SK-N-SH treated with all-trans-retinoic acid at 6 μM for 48 hours (cell line): ENCODE data around the gene MUC21.
"Not testable (repeated sequence)": the region's sequence is repeated elsewhere in the genome, so short reads cannot be mapped to it uniquely, and the experiment has no call there.

Experiments used
- ATAC-seq: fragments of 200-7000 bp; cut with Tn5 transposase; 3 replicates; pipeline ENCODE4 v1.9.1; 2020; ENCODE audit warnings: mild to moderate bottlenecking, moderate library complexity
- ARNTL ChIP-seq: fragments of 450-650 bp; formaldehyde crosslinking; IDR thresholded peaks from 2 replicates; pipeline ENCODE4 v1.5.0; 2020; ENCODE audit warnings: low read depth, mild to moderate bottlenecking, moderate library complexity, borderline replicate concordance
- BACH2 ChIP-seq: fragments of 250-450 bp; sonication (Bioruptor Pico); IDR thresholded peaks from 2 replicates; pipeline ENCODE4 v1.9.0; 2021; ENCODE audit warnings: mild to moderate bottlenecking, borderline replicate concordance
- CREB5 ChIP-seq: fragments of 250-450 bp; sonication (Bioruptor Pico); IDR thresholded peaks from 2 replicates; pipeline ENCODE4 v1.5.1; 2020; ENCODE audit warnings: low read depth, mild to moderate bottlenecking, moderate library complexity
- CSDC2 ChIP-seq: fragments of 250-450 bp; sonication (Bioruptor Pico); IDR thresholded peaks from 2 replicates; pipeline ENCODE4 v1.5.0; 2020; ENCODE audit warnings: mild to moderate bottlenecking, moderate library complexity
- ESRRG ChIP-seq: fragments of 250-450 bp; sonication (Bioruptor Pico); IDR thresholded peaks from 2 replicates; pipeline ENCODE4 v1.6.1; 2021; ENCODE audit warnings: mild to moderate bottlenecking
- ISL1 ChIP-seq: fragments of 250-450 bp; sonication (Bioruptor Pico); IDR thresholded peaks from 2 replicates; pipeline ENCODE4 v2.1.2; 2022; ENCODE audit warnings: mild to moderate bottlenecking, moderate library complexity
- OSR1 ChIP-seq: fragments of 250-450 bp; sonication (Bioruptor Pico); IDR thresholded peaks from 2 replicates; pipeline ENCODE4 v1.8.0; 2022; ENCODE audit warnings: moderate library complexity, mild to moderate bottlenecking, inconsistent platforms
- PPARA ChIP-seq: fragments of 250-450 bp; sonication (Bioruptor Pico); IDR thresholded peaks from 2 replicates; pipeline ENCODE4 v1.5.0; 2020; ENCODE audit warnings: mild to moderate bottlenecking, borderline replicate concordance
- RARB ChIP-seq: fragments of 250-450 bp; sonication (Bioruptor Pico); IDR thresholded peaks from 2 replicates; pipeline ENCODE4 v1.8.0; 2021; ENCODE audit warnings: mild to moderate bottlenecking, moderate library complexity
- SNAI2 ChIP-seq: fragments of 250-450 bp; sonication (Bioruptor Pico); IDR thresholded peaks from 2 replicates; pipeline ENCODE4 v1.5.0; 2020; ENCODE audit warnings: mild to moderate bottlenecking, moderate library complexity
- TCF4 ChIP-seq: fragments of 250-450 bp; sonication (Bioruptor Pico); IDR thresholded peaks from 2 replicates; pipeline ENCODE4 v1.8.0; 2021; ENCODE audit warnings: mild to moderate bottlenecking, moderate library complexity, borderline replicate concordance
- TOX ChIP-seq: fragments of 250-450 bp; sonication (Bioruptor Pico); IDR thresholded peaks from 2 replicates; pipeline ENCODE4 v1.8.0; 2021; ENCODE audit warnings: mild to moderate bottlenecking, moderate library complexity, borderline replicate concordance
- ZC3H10 ChIP-seq: fragments of 250-450 bp; sonication (Bioruptor Pico); IDR thresholded peaks from 2 replicates; pipeline ENCODE4 v1.5.1; 2021; ENCODE audit warnings: mild to moderate bottlenecking, moderate library complexity
- ZFP3 ChIP-seq: fragments of 250-450 bp; sonication (Bioruptor Pico); IDR thresholded peaks from 2 replicates; pipeline ENCODE4 v1.5.0; 2020; ENCODE audit warnings: mild to moderate bottlenecking, moderate library complexity
- ZFP30 ChIP-seq: fragments of 450-650 bp; formaldehyde crosslinking; IDR thresholded peaks from 2 replicates; pipeline ENCODE4 v1.5.0; 2022; ENCODE audit warnings: mild to moderate bottlenecking, moderate library complexity
- ZNF565 ChIP-seq: fragments of 450-650 bp; formaldehyde crosslinking; conservative IDR thresholded peaks from 2 replicates; pipeline ENCODE4 v1.5.0; 2020; ENCODE audit warnings: low read depth, mild to moderate bottlenecking, moderate library complexity
- ZNF70 ChIP-seq: fragments of 450-650 bp; formaldehyde crosslinking; IDR thresholded peaks from 2 replicates; pipeline ENCODE4 v1.5.0; 2020; ENCODE audit warnings: mild to moderate bottlenecking, moderate library complexity
- ZNF8 ChIP-seq: fragments of 450-650 bp; formaldehyde crosslinking; IDR thresholded peaks from 2 replicates; pipeline ENCODE4 v1.5.0; 2020; ENCODE audit warnings: mild to moderate bottlenecking, moderate library complexity
- TF ChIP-seq, protein P1 (sequence below): fragments of 250-450 bp; sonication (Bioruptor Pico); IDR thresholded peaks from 2 replicates; pipeline ENCODE4 v1.5.0; 2020; ENCODE audit warnings: mild to moderate bottlenecking, moderate library complexity
- TF ChIP-seq, protein P2 (sequence below): fragments of 250-450 bp; sonication (Bioruptor Pico); IDR thresholded peaks from 2 replicates; pipeline ENCODE4 v1.8.0; 2021; ENCODE audit warnings: low read depth, mild to moderate bottlenecking, moderate library complexity, borderline replicate concordance
- TF ChIP-seq, protein P3 (sequence below): fragments of 250-450 bp; sonication (Bioruptor Pico); IDR thresholded peaks from 2 replicates; pipeline ENCODE4 v1.8.0; 2020; ENCODE audit warnings: mild to moderate bottlenecking, moderate library complexity, borderline replicate concordance

The MUC21 gene

GRCh38 chr6:31020631-31021255, 37.2 kb downstream of the MUC21 start:
- peak; percentile 42 for ATAC-seq

DNA sequence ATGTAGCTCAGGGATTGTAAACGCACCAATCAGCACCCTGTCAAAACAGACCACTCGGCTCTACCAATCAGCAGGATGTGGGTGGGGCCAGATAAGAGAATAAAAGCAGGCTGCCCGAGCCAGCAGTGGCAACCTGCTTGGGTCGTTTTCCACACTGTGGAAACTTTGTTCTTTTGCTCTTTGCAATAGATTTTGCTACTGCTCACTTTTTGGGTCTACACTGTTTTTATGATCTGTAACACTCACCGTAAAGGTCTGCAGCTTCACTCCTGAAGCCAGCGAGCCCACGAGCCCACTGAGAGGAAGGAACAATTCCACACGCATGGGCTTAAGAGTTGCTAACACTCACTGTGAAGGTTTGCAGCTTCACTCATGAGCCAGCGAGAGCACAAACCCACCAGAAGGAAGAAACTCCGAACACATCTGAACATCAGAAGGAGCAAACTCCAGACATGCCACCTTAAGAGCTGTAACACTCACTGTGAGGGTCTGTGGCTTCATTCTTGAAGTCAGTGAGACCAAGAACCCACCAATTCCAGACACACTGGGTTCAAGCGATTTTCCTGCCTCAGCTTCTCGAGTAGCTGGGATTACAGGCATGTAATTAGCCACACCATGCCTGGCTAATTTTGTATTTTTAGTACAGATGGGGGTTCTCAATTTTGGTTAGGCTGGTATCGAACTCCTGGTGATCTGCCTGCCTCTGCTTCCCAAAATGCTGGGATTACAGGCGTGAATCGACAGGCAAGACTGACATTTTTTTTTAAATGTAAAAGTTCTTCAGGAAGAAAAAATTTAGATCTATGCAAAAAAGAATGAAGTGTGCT, 38.4 kb downstream of the MUC21 start:
- ATAC-seq, result not testable (repeated sequence)

- no peak for TF ChIP-seq BACH2 (CRISPR knock-in tag)
- TF ChIP-seq, protein P1, sequence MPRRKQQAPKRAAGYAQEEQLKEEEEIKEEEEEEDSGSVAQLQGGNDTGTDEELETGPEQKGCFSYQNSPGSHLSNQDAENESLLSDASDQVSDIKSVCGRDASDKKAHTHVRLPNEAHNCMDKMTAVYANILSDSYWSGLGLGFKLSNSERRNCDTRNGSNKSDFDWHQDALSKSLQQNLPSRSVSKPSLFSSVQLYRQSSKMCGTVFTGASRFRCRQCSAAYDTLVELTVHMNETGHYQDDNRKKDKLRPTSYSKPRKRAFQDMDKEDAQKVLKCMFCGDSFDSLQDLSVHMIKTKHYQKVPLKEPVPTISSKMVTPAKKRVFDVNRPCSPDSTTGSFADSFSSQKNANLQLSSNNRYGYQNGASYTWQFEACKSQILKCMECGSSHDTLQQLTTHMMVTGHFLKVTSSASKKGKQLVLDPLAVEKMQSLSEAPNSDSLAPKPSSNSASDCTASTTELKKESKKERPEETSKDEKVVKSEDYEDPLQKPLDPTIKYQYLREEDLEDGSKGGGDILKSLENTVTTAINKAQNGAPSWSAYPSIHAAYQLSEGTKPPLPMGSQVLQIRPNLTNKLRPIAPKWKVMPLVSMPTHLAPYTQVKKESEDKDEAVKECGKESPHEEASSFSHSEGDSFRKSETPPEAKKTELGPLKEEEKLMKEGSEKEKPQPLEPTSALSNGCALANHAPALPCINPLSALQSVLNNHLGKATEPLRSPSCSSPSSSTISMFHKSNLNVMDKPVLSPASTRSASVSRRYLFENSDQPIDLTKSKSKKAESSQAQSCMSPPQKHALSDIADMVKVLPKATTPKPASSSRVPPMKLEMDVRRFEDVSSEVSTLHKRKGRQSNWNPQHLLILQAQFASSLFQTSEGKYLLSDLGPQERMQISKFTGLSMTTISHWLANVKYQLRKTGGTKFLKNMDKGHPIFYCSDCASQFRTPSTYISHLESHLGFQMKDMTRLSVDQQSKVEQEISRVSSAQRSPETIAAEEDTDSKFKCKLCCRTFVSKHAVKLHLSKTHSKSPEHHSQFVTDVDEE, result no peak
- TF ChIP-seq OSR1 (CRISPR knock-in tag), result no peak
- no peak for TF ChIP-seq ARNTL (CRISPR knock-in tag)
- no peak for TF ChIP-seq CSDC2 (CRISPR knock-in tag)
- no peak for TF ChIP-seq TCF4
- TF ChIP-seq SNAI2 (CRISPR knock-in tag), result no peak
- no peak for TF ChIP-seq ZC3H10 (CRISPR knock-in tag)
- TF ChIP-seq, protein P2, sequence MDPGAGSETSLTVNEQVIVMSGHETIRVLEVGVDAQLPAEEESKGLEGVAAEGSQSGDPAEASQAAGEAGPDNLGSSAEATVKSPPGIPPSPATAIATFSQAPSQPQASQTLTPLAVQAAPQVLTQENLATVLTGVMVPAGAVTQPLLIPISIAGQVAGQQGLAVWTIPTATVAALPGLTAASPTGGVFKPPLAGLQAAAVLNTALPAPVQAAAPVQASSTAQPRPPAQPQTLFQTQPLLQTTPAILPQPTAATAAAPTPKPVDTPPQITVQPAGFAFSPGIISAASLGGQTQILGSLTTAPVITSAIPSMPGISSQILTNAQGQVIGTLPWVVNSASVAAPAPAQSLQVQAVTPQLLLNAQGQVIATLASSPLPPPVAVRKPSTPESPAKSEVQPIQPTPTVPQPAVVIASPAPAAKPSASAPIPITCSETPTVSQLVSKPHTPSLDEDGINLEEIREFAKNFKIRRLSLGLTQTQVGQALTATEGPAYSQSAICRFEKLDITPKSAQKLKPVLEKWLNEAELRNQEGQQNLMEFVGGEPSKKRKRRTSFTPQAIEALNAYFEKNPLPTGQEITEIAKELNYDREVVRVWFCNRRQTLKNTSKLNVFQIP (CRISPR knock-in tag), result no peak
- TF ChIP-seq ISL1, result no peak
- TF ChIP-seq RARB (CRISPR knock-in tag), result no peak
- TF ChIP-seq CREB5 (CRISPR knock-in tag), result no peak
- TF ChIP-seq ZNF70, result no peak
- no peak for TF ChIP-seq ZNF8 (CRISPR knock-in tag)
- TF ChIP-seq PPARA (CRISPR knock-in tag), result no peak
- no peak for TF ChIP-seq ESRRG (CRISPR knock-in tag)
- no peak for ATAC-seq
These were observed 42.1 kb downstream of the MUC21 start for GRCh38 chr6:31025595-31025994.

DNA sequence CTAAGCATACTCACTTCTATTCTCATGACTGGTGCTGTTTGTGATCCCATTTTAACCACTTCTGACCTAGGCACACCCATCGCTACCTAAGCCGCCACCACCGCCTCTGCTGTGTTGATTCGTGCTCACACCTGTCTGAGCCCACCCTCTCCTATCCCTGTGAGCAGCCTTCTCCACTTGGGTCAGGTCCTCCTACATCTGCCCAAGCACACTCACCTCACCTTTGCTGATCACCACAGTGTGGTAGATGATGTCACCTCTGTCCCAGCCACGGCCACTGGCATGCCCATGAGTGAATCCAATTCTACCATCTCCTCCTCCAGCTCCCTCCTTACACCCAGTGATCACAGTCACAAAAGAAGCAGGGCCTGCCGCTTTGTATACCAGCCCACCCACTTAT, 47.6 kb downstream of the MUC21 start:
- TF ChIP-seq, protein P3, sequence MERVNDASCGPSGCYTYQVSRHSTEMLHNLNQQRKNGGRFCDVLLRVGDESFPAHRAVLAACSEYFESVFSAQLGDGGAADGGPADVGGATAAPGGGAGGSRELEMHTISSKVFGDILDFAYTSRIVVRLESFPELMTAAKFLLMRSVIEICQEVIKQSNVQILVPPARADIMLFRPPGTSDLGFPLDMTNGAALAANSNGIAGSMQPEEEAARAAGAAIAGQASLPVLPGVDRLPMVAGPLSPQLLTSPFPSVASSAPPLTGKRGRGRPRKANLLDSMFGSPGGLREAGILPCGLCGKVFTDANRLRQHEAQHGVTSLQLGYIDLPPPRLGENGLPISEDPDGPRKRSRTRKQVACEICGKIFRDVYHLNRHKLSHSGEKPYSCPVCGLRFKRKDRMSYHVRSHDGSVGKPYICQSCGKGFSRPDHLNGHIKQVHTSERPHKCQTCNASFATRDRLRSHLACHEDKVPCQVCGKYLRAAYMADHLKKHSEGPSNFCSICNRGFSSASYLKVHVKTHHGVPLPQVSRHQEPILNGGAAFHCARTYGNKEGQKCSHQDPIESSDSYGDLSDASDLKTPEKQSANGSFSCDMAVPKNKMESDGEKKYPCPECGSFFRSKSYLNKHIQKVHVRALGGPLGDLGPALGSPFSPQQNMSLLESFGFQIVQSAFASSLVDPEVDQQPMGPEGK, result no peak
- no peak for TF ChIP-seq TOX (CRISPR knock-in tag)
- no peak for ATAC-seq

GRCh38 chr6:31033075-31033474, 49.6 kb downstream of the MUC21 start:
- no peak for ATAC-seq
- no peak for TF ChIP-seq ZFP30 (CRISPR knock-in tag)
- TF ChIP-seq PPARA (CRISPR knock-in tag), result no peak
- TF ChIP-seq BACH2 (CRISPR knock-in tag), result no peak
- TF ChIP-seq ZNF565, result no peak
- no peak for TF ChIP-seq ZFP3 (CRISPR knock-in tag)
- TF ChIP-seq CSDC2 (CRISPR knock-in tag), result no peak
